ENCODE measurements around the gene DNAJA1.

DNAJA1 gene

DNA sequence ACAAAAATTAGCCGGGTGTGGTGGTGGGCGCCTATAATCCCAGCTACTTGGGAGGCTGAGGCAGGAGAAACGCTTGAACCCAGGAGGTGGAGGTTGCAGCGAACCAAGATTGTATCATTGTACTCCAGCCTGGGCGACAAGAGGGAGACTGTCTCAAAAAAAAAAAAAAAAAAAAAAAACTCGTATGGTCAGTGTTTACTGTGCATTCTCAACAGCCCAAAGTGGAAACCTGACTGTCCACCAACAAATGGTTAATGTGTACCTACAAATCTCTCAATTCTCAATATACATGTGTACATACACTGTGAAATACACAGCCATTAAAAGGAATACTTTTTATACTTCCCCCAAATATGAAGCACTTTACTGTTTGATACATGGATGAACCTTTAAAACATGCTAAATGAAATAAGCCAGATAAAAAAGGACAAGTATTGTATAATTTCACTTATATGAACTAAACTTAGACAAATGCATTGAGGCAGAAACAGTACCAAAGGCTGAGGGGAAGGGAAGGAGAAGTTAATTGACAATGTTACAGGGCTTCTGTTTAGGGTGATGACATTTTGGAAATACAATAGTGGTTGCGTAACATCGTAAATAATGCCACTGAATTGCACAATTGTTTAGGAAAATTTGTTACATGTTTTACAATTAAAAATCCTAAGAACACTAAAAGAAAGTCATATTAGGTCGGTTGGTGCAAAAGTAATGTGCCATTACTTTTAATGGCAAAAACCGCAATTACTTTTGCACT is 16.5 kb downstream of the DNAJA1 start:
- no peaks in the 10 kb centered on the region for H3K27me3 Mint-ChIP-seq
- peak overlapping the region in 1 of 2 donors; percentile 74 for H3K27ac Mint-ChIP-seq
- ATAC-seq (replicated peaks) = peak; percentile 4
- peaks cover 86% of the 10 kb centered on the region for H3K36me3 Mint-ChIP-seq (ENCODE audit: insufficient read depth)
- DNase-seq = no peak
- peak overlapping the region in 1 of 2 donors; percentile 12 for H3K4me3 Mint-ChIP-seq
- H3K9me3 Mint-ChIP-seq = no peaks in the 10 kb centered on the region
- H3K4me1 Mint-ChIP-seq (ENCODE audit: low read depth in 2 of 2) = peaks cover 7 to 12% of the 10 kb centered on the region in 2 donors

DNA sequence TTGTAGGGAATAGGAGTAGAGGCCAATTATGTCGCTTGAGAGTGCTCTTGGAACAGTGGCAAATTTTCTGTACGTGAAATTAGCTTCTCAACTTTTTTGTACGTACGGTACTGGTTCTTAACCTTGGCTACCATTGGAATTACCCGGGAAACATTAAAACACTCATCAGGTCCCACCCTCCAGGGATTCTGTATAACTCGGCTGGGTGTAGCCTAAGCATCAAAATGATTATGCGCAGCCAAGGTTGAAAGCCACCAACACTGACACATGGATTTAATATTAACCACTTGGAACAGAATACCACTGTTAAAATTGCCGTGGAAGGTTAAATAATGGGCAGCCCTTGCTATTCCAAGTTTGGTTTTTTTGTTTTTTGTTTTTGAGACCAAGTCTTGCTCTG is 17.4 kb downstream of the DNAJA1 start:
- peaks cover 86% of the 10 kb centered on the region for H3K36me3 Mint-ChIP-seq (ENCODE audit: insufficient read depth)

DNA sequence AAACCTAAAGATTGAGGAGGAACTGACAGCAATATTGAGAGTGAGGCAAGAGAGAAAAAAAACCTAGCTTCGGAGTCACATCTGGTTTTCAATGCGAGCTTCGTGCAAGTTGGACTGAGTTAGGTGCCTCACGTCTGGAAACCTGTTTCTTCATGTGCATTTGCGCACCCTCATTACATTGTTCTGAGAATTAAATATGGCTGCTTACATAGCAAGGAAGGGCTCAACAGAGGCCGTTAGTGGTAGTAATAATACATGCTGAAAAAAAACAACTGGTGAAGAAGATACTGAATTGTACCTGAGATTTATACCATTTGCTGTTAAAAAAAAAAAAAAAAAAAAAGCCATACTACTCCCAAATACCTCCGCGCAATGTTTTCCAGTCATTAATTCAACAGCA is 18.6 kb downstream of the DNAJA1 start:
- Mint-ChIP-seq H3K9me3 (no peaks in the 10 kb centered on the region), H3K4me1 (ENCODE audit: low read depth in 2 of 2) (peaks cover 12 to 14% of the 10 kb centered on the region in 2 donors), H3K27me3 (no peaks in the 10 kb centered on the region), H3K36me3 (ENCODE audit: insufficient read depth) (peaks cover 83% of the 10 kb centered on the region), H3K4me3 (peak overlapping the region; percentile 72 to 74), H3K27ac (peak overlapping the region; percentile 5 to 26)
- ATAC-seq (replicated peaks) (no peak), DNase-seq (no peak)

More for the DNA sequence above, 17.4 kb downstream of the DNAJA1 start:
- peak overlapping the region in 1 of 2 donors; percentile 32 for H3K27ac Mint-ChIP-seq
- no peaks in the 10 kb centered on the region for H3K27me3 Mint-ChIP-seq
- no peaks in the 10 kb centered on the region for H3K9me3 Mint-ChIP-seq
- ATAC-seq (replicated peaks) (no peak), DNase-seq (no peak)
- H3K4me1 Mint-ChIP-seq (ENCODE audit: low read depth in 2 of 2) = peaks cover 9 to 12% of the 10 kb centered on the region in 2 donors
- no peak overlapping the region for H3K4me3 Mint-ChIP-seq

DNA sequence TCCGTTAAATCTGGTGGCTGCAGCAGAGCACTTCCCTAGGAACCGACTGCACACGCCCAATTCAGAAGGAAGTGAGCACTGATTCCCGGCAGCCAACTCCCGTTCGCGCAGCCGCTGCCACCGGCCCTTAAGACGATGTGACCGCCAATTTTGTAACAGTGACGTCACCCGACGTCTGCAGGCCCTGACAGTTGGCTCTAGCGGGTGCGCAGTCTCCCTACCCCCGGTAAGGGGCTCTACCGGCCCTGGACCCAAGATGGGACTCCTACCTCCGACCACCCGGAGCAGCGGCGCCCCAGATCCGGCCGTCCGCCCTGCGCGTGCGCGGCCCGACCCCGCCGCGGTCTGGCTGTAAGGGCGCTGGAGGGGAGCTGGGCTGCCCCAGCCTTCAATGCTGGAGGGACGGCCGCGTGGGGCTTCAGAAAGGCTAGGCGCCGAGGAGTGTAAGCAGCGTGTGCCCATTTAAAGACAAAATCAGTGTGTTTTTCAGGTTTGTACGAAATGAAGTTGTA is 19.1 kb downstream of the DNAJA1 start:
- Mint-ChIP-seq H3K4me1 (ENCODE audit: low read depth in 2 of 2) (peaks cover 14% of the 10 kb centered on the region in 2 donors), H3K27me3 (no peaks in the 10 kb centered on the region), H3K27ac (peak overlapping the region; percentile 5 to 26), H3K9me3 (no peaks in the 10 kb centered on the region), H3K36me3 (ENCODE audit: insufficient read depth) (peaks cover 81% of the 10 kb centered on the region), H3K4me3 (peak overlapping the region; percentile 72 to 74)
- DNase-seq (peak; percentile 48 to 57 (median 49)), ATAC-seq (replicated peaks) (peak; percentile 69)

DNA sequence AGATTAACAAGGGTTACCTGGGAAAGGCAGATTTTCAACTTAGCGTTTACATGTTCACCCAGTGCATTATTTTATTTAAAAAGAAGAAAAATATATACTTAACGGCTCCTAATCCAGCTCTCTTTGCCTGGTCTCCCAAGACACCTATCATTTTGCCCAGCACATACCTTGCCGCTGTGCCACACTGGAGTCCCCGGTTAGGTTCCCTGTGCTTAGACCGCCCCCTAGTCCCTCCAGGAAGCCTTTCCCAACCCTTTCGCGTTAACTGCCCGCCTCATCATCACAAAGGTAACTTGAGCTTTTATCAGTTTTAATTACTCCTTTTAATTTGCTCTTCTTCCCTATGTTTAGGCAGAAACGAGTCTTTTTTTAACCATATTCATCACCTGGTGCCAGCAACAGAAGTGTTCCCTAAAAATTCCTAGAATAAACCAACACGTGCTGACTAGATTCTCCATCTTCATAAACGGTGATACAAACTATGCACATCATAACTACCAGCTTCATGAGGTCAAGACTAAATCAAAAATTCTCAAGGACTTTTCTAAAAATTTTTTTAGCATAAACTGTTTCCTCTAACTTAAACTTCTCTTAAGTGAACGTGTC is 19.7 kb downstream of the DNAJA1 start:
- Mint-ChIP-seq H3K4me1 (ENCODE audit: low read depth in 2 of 2) (peaks cover 14% of the 10 kb centered on the region in 2 donors), H3K27me3 (no peaks in the 10 kb centered on the region), H3K27ac (peak overlapping the region; percentile 5 to 26), H3K9me3 (no peaks in the 10 kb centered on the region), H3K36me3 (ENCODE audit: insufficient read depth) (peaks cover 79% of the 10 kb centered on the region), H3K4me3 (peak overlapping the region; percentile 72 to 74)
- DNase-seq (no peak), ATAC-seq (replicated peaks) (no peak)

DNA sequence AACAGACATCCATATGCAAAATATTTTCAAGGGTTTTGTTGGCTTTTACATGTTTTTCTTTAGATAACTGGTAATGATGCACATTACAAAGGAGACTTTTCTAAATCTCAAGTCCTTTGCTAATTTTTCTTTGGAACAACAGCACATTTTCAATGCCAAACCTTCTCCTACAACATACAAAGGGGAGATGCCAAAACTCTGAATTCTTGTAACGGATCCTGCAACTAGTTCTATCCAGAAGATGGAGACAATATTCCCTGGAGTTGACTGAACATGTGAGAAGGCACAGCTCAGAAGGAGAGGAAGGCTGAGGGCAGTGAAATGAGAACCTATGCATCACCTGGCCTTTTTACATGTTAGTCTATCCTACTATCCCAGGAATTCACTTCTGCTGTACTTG is 21.0 kb downstream of the DNAJA1 start:
- no peak for DNase-seq
- Mint-ChIP-seq H3K9me3 (no peaks in the 10 kb centered on the region), H3K4me3 (no peak overlapping the region), H3K27me3 (no peaks in the 10 kb centered on the region), H3K27ac (no peak overlapping the region), H3K4me1 (ENCODE audit: low read depth in 2 of 2) (peaks cover 14% of the 10 kb centered on the region in 2 donors), H3K36me3 (ENCODE audit: insufficient read depth) (peaks cover 78% of the 10 kb centered on the region)
- ATAC-seq (replicated peaks) = no peak

DNA sequence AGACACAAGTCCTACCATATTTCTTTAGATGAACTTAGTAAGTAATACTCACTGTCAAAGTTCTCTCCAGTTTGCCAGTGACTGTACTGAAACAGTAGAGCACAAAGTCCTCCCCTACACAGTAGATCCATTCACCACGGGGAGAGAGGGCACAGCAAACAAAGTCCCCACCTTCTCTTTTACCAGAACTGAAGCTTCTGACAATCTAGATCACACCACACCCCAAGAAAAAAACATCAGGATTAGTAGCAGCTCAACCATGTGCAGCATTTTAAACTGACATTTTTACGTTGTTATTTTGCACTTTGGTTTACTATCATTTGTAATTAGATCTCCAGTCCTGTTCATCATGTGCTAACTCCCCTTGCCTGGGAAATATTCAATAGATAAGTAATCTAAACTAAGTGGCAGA is 23.0 kb downstream of the DNAJA1 start:
- H3K9me3 Mint-ChIP-seq = no peaks in the 10 kb centered on the region
- H3K36me3 Mint-ChIP-seq (ENCODE audit: insufficient read depth) = peaks cover 79% of the 10 kb centered on the region
- H3K4me1 Mint-ChIP-seq (ENCODE audit: low read depth in 2 of 2) = peaks cover 14% of the 10 kb centered on the region in 2 donors
- H3K27ac Mint-ChIP-seq = peak overlapping the region; percentile 32 to 58
- no peak overlapping the region for H3K4me3 Mint-ChIP-seq
- no peak for ATAC-seq (replicated peaks)
- no peaks in the 10 kb centered on the region for H3K27me3 Mint-ChIP-seq
- DNase-seq = no peak

DNA sequence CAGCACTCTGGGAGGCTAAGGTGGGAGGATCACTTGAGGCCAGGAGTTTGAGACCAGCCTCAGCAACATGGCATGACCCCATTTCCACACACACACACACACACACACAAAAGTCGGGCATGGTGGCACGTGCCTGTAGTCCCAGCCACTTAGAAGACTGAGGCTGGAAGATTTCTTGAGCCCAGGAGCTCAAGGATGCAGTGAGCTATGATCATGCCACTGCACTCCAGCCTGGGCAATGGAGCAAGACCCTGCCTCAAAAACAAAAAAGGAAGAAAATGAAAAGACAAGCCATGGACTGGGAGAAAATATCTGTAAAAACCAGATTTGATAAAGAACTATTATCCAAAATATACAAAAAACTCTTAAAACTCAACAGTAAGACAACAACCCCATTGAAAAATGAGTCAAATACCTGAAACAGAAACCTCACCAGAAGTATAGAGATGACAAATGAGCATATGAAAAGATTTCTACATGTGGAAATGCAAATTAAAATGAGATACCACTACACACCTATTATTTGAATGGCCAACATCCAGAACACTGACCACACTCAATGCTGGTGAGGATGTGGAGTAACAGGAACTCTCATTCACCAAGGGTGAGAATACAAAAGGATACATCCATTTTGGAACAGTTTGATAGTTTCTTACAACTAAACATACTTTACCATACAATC is 24.7 kb downstream of the DNAJA1 start:
- Mint-ChIP-seq H3K36me3 (ENCODE audit: insufficient read depth) (peaks cover 78% of the 10 kb centered on the region), H3K9me3 (no peaks in the 10 kb centered on the region), H3K4me3 (no peak overlapping the region), H3K4me1 (ENCODE audit: low read depth in 2 of 2) (peaks cover 5 to 7% of the 10 kb centered on the region in 2 donors), H3K27me3 (no peaks in the 10 kb centered on the region), H3K27ac (peak overlapping the region in 1 of 2 donors; percentile 26)
- ATAC-seq (replicated peaks) (no peak), DNase-seq (no peak)

DNA sequence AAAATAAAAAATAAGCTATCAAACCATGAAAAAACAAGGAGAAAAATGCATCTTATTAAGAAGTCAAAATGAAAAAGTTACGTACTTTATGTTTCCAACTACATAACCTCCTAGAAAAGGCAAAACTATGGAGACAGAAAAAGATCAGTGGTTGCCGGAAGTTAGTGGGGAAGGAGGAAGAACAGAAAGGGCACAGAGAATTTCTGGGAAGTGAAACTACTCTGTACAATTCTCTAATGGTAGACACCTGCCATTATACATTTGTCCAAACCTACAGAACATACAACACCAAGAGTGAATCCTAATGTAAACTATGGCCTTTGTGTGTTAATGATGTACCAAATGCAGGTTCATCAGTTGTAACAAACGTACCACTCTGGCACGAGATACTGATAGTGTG is 26.1 kb downstream of the DNAJA1 start:
- Mint-ChIP-seq H3K27me3 (no peaks in the 10 kb centered on the region), H3K9me3 (no peaks in the 10 kb centered on the region), H3K27ac (no peak overlapping the region), H3K4me3 (no peak overlapping the region), H3K36me3 (ENCODE audit: insufficient read depth) (peaks cover 75% of the 10 kb centered on the region), H3K4me1 (ENCODE audit: low read depth in 2 of 2) (peaks cover 2 to 7% of the 10 kb centered on the region in 2 donors)
- DNase-seq (no peak), ATAC-seq (replicated peaks) (no peak)

DNA sequence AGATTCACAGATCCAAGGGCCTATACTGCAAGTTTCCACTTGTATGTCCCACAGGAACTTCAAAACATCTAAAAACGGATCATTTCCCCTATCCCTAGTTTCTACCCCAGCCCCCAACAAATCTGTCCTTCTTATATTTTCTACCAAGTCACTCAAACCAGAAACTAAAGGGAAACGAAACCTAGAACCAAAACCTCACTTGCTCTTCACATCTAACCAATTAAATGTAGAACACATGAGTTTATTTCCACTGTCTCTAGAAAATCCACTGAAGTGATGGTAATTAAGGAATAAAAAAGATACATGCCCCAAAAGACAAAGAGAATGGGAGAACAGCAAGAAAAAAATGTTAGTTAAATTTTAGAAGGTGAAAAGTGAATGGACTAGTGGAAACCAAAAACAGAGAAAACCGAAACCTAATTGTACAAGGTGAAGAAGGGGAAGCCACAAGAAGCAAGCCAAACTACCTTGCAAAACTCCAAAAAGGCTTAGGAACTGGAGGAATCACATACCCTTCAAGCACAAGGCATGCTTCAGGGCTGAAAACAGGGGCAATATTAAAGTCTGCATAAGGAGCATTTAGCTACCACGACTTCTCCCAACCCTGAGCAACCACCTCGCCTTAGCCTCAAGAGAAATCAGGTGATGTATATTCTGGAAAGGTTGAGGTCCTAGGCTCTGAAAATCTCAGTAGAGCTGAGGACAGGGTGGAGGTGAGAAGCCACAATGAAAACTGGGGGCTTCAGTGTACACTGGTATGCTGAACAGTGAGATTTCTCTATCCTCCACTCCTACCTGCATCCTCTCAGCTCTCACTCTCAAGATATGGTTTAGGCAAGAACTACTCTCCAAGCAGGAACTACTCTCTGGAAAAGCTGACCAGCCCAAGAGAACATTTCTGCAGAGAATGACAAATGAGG is 40.3 kb downstream of the DNAJA1 start:
- H3K9me3 Mint-ChIP-seq = no peaks in the 10 kb centered on the region
- H3K4me3 Mint-ChIP-seq = no peak overlapping the region
- no peak for ATAC-seq (replicated peaks)
- peak overlapping the region in 1 of 2 donors; percentile 21 for H3K27ac Mint-ChIP-seq
- no peak for DNase-seq
- peaks cover 90% of the 10 kb centered on the region for H3K36me3 Mint-ChIP-seq (ENCODE audit: insufficient read depth)
- H3K27me3 Mint-ChIP-seq = no peaks in the 10 kb centered on the region
- H3K4me1 Mint-ChIP-seq (ENCODE audit: low read depth in 2 of 2) = peaks cover 5 to 16% of the 10 kb centered on the region in 2 donors

DNA sequence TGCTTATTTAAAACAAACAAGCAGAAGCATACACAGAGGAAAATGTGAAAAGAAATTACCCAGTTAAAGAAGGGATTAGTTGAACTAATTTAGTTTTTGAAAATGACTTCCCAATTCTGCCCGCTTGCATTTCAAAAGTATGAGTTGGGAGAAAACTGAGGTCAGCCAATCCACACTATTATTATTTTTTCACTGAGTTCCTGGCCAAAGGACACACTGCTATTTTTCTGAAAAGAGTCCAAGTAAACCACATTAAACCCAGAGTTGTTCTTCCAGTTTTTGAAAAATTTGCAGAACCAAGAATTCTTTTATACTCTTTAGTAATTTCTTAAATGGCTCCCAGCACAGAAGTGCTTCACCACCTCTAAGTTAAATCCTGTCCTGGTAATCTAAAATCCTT is 43.9 kb downstream of the DNAJA1 start:
- Mint-ChIP-seq H3K36me3 (ENCODE audit: insufficient read depth) (peaks cover 92% of the 10 kb centered on the region), H3K4me3 (no peak overlapping the region), H3K27ac (no peak overlapping the region), H3K4me1 (ENCODE audit: low read depth in 2 of 2) (peaks cover 7 to 25% of the 10 kb centered on the region in 2 donors), H3K27me3 (no peaks in the 10 kb centered on the region), H3K9me3 (no peaks in the 10 kb centered on the region)
- no peak for ATAC-seq (replicated peaks)
- no peak for DNase-seq

DNA sequence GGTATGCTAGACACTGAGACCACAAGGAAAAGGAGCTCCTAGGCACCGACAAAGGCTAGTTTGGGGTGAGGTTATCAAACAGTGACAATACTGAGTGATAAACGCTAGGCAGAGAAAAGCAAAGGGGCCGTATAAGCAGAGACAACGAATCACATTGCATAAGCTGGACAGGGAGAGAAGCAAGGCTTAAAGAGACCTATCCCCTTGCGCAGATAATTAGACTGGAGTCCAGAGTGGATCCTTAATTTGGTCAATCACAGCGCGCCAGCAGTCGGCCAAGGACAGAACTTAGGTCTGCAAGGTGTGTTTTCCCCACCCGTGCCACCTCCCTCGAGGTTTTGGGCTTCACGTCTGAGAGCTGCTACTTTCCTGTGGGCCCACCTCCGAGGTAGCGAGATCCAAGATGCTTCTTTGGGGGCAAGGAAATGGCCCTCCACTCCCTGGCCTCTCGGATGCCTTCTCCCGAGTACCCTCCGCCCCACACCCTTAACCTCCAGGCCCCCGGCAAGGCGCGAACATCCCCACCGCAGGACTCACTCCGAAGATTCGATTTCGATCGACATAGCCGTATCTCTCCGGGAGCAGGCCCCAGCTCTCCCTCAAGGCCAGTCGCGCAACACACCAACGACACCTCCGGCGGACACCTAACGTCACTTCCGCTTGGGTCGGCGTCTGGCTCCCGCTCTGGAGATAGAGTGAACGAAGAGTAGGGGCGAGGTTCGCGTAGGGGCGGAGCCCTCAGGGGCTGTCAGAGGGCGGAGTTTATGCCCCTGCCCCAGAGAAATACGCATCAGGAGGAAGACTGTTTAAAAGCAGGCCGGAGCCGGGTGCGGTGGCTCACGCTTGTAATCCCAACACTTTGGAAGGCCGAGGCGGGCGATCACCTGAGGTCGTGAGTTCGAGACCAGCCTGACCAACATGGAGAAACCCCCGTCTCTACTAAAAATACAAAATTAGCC is 51.3 kb downstream of the DNAJA1 start, which contains the start of gene SMU1:
Gene SMU1, minus strand, starts transcription at position 629 of the 959 bp plus-strand sequence. Its CDS starts 66 bp downstream, at position 563.
- Mint-ChIP-seq H3K4me1 (ENCODE audit: low read depth in 2 of 2) (peaks cover 13 to 21% of the 10 kb centered on the region in 2 donors), H3K27ac (peak within 1 kb of the TSS; percentile 98 to 100), H3K27me3 (no peaks in the 10 kb centered on the region), H3K9me3 (no peaks in the 10 kb centered on the region), H3K4me3 (peak within 1 kb of the TSS; percentile 89 to 94), H3K36me3 (ENCODE audit: insufficient read depth) (peaks cover 52% of the 10 kb centered on the region)
- peak; percentile 95 for ATAC-seq (replicated peaks)
- peak; percentile 92 to 93 (median 92) for DNase-seq

Data from effector memory CD8-positive, alpha-beta T cell (primary cell).